HG03571 (cell line): ENCODE data around the gene ASPG.
"Not testable (repeated sequence)": the region's sequence is repeated elsewhere in the genome, so short reads cannot be mapped to it uniquely, and the experiment has no call there.

Experiments used
- ATAC-seq: cut with Tn5 transposase; IDR thresholded peaks from one replicate; pipeline ENCODE4 v1.9.1; 2021; ENCODE audit not compliant: unreplicated experiment

The ASPG gene

DNA sequence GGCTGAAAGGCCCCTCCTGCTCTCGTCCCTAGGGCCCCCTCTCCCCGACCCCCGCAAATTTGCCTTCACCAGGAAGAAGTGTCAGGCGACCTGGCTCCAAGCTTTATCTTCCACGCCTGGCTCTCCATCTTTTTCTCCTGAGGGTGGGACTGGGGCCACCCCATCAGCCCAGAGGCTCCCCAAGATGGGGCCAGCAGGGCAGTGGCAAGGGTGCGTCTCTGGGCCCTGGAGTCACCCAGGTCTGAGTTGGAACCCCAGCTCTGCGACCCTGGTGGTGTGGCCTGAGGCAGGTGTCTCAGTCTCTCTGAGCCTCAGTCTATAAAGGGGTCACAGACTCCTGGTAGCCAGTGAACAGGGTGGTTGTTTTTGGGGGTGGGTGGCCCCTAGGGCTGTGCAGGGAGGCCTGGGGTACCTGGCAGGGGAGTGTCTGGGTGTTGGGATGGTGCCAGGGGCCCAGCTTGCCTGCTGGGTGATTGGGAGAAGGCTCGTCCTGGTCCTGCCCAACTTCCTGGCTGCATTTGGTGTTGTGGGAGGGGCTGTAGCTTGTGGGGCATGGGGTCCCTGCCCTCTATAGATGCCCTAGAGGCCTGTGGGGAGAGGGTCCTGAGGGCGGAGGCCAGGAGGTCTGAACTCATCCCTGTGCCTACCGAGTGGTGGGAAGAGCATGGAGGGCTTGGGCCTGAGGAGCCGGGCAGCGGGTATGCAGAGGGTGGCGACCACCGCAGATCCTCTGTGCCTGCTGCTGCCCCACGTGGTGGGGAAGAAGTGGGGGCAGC, 60.5 kb downstream of the ASPG start:
- no peak for ATAC-seq

DNA sequence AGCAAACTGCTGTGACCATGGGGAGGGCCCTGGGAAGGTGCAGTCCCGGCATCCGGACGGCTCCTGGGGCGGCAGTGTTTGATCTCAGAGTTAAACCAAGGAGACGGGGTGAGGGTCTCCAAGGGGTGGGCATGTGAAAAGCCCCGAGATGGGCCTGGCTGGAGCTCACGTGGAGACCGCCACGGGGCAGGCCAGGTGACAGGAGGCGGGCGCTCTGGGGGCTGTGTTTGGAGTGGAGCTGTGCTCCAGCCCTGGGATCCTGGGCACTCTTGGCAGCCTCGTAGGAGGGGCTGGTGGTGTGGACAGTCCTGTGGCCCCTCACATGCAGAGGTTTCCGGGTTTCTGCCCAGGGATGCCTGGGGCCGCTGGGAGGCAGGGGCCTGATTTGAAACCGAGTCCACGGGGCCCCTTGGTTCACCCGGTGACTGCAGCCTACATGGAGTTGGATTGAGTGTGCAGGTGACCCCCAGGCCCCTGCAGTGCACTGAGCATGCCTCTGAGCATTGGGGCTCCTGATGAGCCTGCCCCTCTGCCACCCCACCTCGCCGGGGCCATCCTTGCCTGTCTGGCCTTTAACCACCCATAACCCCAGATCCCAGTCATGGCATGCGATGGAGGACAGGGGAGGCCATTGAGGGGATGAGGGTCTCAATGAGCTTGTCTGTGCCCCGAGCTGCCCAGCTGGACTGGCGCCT, 61.3 kb downstream of the ASPG start:
- no peak for ATAC-seq

DNA sequence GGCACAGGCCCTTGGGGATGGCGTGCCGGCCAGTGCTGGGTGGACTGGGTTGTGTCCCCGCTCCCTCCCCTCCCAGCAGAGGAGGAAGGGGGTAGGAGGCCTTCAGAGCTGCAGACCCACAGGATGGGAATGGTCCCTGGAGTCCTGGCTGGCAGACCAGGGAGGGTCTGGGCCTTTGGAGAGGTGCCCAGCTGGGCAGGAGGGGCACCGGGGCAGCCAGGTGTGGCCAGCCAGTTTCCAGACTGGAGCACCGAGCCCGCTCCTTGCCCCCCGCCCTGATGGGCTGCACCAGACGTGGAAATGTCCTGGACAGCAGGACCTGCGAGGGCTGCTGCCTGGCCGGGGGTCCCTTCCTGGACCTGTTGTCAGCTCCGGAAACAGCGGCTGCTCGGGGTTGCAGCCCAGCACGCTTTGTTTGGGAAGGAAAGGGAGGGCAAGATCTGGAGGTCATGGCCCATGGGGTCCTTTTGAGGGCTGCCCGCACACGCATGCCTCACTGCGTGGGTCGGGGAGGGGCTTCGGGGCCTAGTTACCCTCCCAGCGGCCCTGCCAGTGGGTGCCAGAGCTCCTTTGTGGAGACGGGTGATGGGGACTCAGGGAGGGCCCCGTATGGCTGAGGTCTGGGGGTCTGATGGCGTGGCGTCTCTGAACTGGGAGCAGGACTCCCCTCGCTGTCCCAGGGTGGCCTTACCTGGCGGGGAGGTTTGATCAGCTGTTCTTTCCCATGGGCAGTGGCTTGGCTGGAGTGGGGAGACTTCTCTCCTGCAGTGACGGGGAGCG, 62.0 kb downstream of the ASPG start:
- no peak for ATAC-seq

DNA sequence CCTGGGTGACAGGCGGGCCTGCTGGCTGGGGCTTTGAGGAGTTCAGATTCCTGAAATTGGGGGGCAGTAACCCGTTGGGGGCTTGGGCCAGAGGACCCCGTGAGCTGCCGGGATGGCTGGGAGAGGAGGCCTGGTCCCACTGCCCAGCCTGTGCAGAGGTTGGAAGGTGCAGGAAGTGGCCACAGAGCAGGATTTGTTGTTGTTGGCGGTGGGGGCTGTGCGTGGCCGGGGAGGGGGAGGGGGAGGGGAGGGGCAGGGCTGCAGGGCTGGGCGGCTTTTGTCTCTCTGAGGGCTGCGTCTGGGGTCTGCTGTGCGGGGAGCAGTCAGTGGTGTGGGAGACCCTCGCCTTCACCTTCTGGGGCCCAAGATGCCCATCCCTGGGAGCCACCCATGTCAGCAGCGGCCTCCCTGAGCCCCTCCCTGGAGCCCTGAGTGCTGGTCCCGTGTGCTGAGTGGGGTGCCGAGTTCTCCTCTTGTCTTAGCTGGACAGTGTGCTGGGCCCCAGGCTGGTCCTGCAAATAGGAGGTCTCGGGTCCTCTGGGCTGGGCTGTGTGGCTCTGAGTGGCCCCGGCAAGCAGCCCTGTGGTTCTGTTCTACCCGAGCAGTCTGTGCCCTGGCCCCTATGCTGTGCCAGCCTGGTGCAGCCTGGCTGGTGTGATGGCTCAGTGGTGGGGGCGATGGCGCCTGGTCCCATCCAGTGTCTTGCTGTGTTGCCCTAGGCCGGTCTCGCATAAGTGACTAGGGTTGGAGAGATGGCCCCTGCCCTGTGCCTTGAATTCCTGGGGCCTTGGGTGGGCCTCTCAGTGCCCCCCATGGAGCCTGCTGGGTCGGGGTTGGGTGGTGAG, 63.2 kb downstream of the ASPG start:
- ATAC-seq = no peak

DNA sequence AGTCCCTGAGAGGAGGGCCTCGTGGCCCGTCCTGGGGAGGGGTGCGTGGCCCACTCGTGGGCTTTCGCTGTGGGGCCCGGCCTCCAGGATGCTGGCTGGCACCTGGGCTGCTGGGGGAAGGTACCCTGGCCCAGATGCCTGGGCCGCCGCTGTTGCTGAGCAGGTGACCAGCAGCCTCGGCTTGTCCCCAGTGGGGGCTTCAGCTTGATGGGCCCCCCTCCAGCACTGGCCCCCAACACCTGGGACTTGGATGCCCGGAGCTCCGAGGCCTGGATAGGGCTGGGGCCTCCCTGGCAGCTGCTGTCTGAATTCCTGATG, 63.7 kb downstream of the ASPG start:
- ATAC-seq = no peak

DNA sequence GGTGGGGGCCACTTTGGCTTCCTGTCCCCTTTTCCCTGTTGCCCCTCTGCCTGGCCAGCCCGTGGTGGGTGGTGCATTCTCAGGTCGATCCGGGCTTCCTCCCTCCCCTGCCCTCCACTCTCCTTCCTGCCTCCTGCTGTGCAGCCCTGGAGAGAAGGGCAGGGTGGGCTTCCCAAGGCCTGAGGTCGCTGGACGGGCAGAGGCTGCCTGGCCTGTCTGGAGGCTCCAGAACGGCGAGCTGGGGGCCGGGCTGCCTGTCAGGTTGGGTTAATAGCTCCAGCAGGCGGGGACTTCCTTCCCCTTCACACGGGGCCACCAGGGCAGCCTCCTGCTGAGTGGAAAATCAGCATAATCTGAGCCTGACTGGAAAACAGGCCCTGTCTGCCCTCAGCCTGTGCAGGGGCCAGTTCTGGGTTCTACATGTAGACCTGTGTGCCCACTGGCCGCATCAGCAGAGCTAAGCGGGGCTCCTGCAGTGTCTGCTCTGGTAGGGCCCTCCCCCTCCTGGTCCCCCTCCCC, 64.2 kb downstream of the ASPG start:
- no peak for ATAC-seq

DNA sequence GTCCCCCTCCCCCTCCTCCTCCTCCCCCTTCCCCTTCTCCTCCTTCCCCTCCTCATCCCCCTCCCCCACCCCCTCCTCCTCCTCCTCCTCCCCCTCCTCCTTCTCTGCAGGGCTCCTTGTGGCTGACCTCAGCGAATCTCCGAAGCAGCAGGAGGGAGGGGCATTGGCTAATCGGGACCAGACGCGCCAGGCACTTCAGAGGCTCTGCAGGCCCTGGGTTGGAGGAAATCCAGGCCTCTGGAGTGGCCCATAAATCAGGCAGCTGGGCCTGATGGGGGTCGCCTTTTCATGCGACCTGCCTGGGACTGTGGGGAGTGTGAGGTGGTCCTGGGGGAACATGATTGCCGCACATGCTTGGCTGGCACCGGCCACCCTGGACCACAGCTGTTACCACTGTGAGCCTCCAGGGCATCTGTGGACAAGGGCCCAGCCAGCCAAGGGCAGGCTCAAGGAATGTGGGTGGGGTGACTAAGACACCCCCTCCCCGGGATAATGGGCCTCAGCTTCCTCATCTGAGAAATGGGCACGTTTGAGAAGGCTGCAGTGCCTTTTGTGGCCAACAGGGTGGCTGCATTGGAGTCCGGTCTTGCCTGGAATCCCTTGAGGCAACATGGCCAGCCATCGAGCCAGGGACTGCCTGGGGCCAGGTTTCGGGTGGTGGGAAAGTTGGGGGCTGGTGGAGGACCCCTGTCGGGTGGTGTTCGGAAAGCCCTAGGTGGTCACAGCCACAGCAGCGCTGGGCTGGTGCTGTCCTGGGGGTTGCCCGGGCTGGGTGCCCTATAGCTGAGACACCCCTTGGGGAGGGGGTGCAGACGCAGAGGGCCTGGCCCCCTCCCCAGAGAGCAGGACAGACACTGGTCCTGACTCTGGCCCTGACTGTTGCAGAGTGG, 64.9 kb downstream of the ASPG start:
- no peak for ATAC-seq

DNA sequence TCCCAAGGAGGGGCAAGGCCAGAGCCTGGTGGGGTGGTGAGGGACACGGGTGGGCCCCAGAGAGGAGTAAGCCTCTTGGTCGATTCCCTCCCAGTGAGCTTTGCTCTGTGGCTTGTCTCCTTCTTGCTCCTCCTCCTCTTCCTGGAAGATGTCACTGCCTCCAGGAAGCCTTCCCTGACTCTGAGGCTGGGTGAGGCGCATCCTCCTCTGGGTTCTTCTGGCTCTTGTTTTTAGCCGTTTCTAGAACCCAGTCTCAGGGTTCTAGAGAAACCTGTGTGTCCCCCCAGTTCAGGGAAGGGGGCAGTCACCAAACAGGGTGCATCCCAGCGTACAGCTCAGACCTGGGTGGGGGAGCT, 65.5 kb downstream of the ASPG start:
- ATAC-seq = no peak

DNA sequence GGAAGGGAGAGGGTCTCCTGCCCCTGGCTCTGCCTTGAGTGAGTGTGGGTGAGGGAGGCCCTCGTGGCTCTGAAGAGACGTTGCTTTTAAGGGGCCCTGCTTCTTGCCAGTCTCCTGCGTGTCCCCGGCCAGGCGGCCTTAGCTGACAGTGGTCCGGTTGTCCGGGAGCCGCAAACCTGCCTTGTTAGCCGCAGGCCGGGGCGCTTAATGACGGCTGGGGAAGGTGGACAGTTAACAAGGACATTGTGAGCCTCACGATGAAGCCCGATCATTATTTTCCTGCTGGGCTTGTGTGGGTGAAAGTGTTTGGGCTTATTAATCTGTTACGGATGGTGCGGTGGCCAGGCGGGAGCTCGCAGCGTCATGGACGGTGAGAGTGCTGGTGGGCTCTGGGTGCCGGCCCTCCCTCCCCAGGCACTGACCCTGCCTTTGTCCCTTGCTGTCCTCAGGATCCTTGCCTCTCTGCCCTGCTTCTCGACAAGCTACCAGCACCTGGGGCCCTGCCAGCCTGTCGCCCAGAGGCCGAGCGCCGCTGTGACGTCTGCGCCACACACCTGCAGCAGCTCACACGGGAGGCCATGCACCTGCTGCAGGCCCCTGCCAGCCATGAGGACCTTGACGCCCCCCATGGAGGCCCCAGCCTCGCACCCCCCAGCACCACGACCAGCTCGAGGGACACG, 66.2 kb downstream of the ASPG start:
- ATAC-seq = no peak

DNA sequence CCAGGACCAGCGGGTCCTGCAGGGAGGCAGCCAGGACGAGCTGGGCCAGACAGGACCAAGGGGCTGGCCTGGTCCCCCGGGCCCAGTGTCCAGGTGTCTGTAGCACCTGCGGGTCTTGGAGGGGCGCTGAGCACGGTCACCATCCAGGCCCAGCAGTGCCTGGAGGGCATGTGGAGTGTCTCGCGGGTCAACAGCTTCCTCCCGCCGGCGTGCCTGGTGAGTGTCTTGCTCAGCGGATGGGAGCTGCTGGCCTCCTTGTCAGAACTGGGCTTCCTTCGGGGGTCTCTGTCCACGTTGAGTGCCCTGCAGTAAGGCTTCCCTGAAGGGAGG, 66.7 kb downstream of the ASPG start:
- ATAC-seq = no peak

DNA sequence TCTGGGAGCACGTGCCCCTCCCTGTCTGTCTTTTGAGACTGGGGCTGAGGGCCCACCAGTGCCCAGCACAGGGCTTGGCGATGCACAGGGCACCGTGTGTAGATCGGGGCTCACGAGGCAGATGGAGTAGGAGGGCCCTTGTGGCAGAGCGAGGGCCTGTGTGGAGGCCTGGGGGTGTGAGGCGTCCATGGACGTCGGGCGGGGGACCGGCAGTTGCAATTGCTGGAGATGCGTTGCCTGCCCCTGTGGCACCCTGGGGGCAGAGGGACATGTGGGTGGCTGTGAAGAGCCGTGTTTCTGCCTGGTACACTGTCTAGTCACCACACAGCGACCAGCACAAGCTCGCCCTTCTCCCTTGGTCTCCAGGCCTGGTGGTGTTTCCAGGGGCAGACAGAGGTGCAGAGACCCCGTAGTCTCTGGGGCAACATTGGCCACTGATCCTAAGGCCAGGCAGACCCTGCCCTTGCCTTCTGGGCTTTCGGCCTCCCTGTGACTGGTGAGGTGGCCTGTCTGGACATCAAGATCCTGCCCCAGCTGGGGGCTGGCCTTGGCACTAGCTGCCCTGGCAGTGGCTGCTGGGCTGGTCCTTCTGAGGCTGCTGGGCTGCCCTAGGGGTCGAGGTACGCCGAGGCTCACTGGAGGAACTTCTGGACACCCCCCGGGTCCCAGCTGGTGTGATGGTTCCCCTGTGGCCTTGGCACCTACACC, 67.3 kb downstream of the ASPG start:
- no peak for ATAC-seq

DNA sequence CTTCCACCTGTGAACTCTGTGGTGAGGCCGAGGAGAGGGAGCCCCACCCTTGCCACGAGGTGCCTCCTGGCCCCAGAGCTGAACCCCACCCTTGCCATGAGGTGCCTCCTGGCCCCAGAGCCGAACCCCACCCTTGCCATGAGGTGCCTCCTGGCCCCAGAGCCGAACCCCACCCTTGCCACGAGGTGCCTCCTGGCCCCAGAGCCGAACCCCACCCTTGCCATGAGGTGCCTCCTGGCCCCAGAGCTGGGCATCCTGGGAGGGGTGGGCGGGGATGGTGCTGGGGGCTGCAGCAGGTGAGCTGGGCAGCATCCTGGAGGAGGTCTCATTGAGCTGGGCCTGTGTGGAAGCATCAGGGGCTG, 67.9 kb downstream of the ASPG start:
- not testable (repeated sequence) for ATAC-seq

DNA sequence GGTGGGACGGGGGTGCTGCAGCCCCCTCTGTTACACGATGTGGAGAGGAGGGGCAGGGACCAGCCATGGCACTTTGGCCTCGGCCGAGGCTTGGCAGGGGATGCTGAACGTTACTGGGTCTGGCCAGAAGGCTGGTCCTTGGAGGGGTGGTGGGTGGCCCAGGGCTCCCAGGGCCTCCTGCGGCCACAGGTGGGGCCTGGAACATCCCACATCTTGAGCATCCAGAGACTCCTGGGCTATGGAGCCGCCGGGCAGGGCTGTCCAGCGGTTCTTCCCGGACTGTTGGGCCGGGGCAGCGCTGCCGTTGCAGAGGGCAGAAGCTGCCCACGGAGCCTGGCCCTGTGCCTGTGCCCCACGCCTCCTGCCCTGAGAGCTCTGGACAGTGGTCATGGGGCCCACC, 68.7 kb downstream of the ASPG start:
- ATAC-seq = no peak

DNA sequence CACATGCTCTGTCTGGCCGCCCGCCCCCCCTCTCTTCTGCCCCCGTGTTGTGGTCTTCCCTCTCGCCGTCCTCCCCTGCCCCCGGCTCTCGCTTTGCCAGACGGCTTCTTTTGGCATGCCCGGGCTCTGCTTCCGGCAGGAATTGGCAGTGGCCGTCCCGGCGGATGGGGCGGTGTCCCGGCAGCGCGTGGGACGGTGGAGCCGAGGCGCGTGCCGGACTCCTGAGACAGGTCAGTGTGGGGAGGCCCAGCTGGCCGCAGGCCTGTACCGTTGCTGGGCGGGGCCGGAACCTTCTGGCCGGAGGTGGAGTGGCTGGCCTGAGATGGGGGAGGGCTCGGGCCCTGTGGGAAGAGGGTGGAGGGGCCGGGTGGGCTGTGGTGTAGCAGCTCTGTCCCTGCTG, 70.0 kb downstream of the ASPG start:
- ATAC-seq = no peak

DNA sequence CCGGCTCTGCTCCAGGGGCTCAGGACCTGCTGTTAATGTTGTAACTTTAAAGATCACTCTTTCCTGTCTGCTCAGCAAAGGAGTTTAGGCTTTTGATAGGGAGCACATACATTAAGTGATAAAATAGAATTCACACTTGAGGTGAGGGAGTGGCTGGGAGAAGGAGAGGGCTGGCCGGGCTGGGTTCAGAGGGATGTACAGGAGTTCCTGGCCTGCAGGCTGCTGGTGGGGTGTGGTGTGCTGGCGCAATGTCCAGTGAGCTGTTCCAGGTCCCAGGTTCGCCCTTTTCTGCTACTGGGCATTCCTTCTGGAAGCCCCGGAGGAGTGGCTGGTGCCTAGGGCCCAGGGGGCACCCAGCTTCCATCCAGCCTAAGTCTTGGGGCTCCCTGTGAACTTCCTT, 70.6 kb downstream of the ASPG start:
- ATAC-seq = no peak

DNA sequence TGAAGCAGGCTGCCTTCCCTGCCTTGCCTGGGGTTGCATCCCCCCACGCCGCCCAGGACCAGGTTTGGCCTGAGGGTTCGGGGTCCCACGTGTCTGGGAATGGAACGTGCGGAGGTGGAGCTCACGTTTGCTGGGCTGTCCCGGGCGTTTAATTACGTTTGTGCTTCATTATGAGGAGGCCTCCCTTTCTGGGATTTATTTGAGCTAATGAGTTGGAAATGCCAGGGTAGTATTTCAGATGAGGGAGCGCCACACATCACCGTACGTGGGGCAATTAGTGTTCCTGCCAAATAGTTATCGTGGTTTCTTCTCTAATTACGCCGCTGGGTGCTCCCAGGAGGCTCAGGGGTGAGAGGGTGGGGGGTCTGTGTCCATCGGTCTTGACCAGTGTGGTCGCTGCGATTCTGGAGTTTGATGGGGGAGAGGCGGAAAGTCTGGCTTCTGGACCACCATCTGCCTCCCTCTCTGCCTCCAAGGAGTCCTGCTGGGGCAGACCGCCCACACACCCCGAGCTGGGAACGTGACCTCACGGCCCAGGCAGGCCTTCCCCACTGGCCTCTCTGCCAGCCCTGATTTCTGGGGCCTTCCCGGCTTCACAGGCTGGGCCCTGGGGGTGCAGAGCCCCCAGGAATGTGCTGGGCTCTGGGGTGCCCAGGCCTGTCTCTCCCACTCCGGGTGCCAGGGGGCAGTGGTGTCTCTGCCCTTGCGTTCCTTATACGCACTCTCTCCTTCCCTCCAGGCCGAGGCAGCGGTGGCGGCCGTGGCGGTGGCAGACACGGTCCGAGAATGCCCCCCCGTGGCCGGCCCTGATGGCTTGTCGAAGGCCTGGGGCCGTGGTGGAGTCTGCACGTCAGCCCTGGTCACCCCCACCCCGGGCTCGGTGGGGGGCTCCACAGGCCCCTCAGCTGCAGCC, 71.8 kb downstream of the ASPG start:
- no peak for ATAC-seq

DNA sequence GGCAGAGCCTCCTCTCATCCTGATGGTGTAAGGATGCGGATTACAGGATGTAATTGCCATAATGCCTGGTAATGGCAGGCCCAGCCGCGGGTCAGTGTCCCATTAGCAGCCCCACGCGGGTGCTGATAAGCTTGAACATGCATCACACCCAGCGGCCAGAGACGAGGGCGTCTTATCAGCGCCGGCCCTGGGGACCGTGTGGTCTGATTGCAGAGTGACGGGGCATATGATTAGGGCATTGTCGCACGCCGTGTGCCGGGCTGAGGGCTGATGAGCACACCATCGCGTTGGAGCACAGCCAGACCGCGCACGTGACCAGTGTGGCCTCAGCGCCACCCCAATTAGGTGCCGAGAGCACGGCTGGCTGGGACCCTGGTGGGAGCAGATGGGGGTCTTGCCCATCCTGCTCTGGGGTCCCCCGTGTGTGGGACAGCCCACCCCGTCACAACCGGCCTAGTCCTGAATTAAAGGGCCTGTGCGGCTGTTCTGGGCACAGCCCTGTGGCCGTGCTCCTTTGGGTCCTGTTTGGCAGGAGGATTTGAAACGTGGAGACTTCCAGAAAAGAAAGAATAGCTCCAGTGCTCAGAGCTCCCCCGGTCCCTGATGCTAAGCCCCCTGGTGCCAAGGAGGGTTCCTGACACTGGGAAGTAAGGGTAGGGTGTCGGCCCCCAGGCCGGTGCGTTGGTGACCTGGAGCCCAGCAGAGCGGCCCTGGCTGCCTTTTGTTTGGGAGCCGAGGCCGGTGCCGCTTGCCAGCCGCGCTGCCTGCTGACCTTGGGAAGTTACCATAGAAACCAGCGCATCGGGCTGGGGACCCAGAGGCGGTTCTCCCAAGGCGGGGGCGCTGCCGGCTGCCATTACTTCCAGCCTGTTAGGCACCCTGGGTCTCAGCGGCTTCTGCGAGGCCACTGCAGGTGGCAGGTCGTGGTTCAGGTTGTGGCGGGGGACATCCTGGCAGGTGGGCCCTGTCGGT, 73.6 kb downstream of the ASPG start:
- no peak for ATAC-seq
